UCSD-AML1 (cell line): ENCODE data around the gene SP110.

Source experiments
- DNase-seq: peaks from one replicate; lab custom pipeline; 2025; ENCODE audit not compliant: unreplicated experiment; lab: John Stamatoyannopoulos, UW

SP110 gene

GRCh38 chr2:230172852-230173251 lies 46.9 kb downstream of the SP110 start:
- DNase-seq = no peak

GRCh38 chr2:230172156-230172555 lies 47.6 kb downstream of the SP110 start:
- DNase-seq = no peak

- DNase-seq = peak; percentile 22
Observed at GRCh38 chr2:230170532-230170931, 49.3 kb downstream of the SP110 start.

- no peak for DNase-seq
Observed at GRCh38 chr2:230166557-230167170, 53.1 kb downstream of the SP110 start.

- DNase-seq = no peak
Observed at GRCh38 chr2:230164139-230164538, 55.6 kb downstream of the SP110 start.

GRCh38 chr2:230162981-230163380 lies 56.8 kb downstream of the SP110 start:
- DNase-seq = no peak

GRCh38 chr2:230161184-230161583 lies 58.6 kb downstream of the SP110 start:
- no peak for DNase-seq

GRCh38 chr2:230160112-230160660 lies 59.6 kb downstream of the SP110 start:
- DNase-seq = peak; percentile 47

- no peak for DNase-seq
Observed at GRCh38 chr2:230158468-230158867, 61.3 kb downstream of the SP110 start.

GRCh38 chr2:230156782-230157699 lies 62.7 kb downstream of the SP110 start:
- no peak for DNase-seq

- no peak for DNase-seq
Observed at GRCh38 chr2:230155359-230155758, 64.4 kb downstream of the SP110 start.

- no peak for DNase-seq
Observed at GRCh38 chr2:230153390-230153976, 66.3 kb downstream of the SP110 start.

GRCh38 chr2:230152334-230152733 lies 67.5 kb downstream of the SP110 start:
- DNase-seq = no peak

GRCh38 chr2:230144355-230144754 lies 75.4 kb downstream of the SP110 start:
- no peak for DNase-seq

GRCh38 chr2:230140667-230141066 lies 79.1 kb downstream of the SP110 start:
- DNase-seq = no peak

- DNase-seq = no peak
Observed at GRCh38 chr2:230137902-230138539, 81.8 kb downstream of the SP110 start.

GRCh38 chr2:230135130-230135525 lies 84.7 kb downstream of the SP110 start:
- no peak for DNase-seq

- no peak for DNase-seq
Observed at GRCh38 chr2:230134496-230135129, 85.2 kb downstream of the SP110 start.

- DNase-seq = no peak
Observed at GRCh38 chr2:230131366-230131765, 88.4 kb downstream of the SP110 start.

- no peak for DNase-seq
Observed at GRCh38 chr2:230130668-230131364, 89.0 kb downstream of the SP110 start.
